HG03469 (cell line): ENCODE measurements around the gene ELANE.
"Not testable (repeated sequence)": the region's sequence is repeated elsewhere in the genome, so short reads cannot be mapped to it uniquely, and the experiment has no call there.

ENCODE experiments used
- ATAC-seq: cut with Tn5 transposase; IDR thresholded peaks from one replicate; pipeline ENCODE4 v1.9.1; 2021; ENCODE audit warnings: mild to moderate bottlenecking, moderate library complexity, moderate number of reproducible peaks; ENCODE audit not compliant: unreplicated experiment

Gene ELANE

DNA sequence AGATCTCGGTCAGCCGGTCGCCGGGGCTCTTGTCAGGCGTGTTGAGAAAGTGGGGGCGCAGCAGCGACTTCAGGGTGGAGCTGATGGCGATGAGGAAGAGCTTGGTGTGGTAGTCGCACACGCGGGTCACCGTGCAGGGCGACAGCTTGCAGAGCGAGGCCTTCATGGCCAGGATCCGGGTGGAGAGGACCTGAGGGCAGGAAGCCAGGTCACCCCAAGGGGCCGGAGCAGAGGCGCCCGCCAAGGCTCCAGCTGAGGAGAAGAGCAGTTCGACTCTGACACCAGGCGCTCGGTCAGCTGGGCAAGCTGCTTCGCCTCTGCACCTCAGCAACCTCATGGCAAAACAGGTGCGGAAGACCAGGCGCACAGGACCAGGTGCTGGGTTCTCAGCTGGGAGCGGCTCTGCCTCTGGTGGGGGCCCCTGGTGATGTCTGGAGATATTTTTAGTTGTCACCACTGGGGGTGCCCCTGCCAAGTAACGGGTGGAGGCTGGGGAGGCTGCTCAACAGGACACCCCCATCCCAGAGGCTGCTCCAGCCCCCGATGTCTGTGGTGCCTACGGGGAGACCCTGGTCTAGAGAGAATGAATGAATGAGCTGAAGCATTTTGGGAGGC is 23.3 kb downstream of the ELANE start:
- no peak for ATAC-seq

DNA sequence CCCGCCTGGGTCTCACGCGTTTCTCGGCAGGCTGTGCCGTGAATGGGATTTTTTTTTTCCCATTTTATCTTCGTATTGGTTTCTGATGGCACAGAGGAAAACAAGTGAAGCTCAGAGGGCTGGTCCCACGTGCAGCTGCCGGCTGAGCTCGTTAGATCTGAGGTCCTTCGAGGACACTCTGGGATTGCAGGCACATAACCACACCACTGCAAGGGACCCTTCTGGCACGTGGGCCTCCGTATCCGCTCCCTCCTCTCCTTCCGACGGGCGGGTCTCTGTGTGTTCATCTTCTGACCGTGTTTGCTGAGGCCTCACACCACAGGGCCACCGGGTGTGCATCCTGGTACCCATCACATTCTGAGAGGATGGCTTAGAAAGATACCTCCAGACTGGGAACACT is 24.0 kb downstream of the ELANE start:
- ATAC-seq, result no peak

DNA sequence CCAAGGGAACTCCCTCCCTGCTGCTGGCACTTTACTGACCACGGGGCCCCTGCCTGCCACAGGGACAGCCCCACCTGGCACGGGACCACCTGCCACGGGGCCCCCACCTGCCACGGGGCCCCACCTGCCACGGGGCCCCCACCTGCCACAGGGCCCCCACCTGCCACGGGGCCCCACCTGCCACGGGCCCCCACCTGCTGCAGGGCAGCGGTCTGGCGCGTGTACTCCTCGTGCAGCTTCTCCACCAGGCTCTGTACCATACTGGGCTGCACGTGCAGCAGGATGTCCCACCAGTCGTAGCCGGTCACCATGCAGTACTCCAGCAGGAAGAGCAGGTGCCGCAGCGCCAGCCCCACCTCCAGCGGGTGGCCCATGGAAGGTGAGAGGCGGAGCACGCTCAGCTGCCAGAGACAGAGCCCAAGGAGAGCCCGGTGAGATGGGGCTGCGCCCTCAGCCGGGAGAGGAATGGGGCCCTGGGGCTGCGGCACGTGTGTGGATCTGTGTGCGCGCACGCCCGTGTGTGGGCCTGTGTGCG is 24.7 kb downstream of the ELANE start:
- no peak for ATAC-seq

DNA sequence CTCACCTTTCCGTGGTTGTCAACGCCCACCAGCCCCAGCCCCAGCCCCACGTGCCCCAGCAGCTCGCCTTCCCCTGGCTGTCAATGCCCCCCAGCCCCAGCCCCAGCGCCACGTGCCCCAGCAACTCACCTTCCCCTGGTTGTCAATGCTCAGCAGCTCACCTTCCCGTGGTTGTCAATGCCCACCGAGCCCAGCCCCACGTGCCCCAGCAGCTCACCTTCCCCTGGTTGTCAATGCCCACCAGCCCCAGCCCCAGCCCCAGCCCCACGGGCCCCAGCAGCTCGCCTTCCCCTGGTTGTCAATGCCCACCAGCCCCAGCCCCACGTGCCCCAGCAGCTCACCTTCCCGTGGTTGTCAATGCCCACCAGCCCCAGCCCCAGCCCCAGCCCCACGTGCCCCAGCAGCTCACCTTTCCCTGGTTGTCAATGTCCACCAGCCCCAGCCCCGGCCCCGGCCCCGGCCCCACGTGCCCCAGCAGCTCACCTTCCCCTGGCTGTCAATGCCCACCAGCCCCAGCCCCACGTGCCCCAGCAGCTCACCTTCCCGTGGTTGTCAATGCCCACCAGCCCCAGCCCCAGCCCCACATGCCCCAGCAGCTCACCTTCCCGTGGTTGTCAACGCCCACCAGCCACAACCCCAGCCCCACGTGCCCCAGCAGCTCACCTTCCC is 26.0 kb downstream of the ELANE start:
- not testable (repeated sequence) for ATAC-seq

DNA sequence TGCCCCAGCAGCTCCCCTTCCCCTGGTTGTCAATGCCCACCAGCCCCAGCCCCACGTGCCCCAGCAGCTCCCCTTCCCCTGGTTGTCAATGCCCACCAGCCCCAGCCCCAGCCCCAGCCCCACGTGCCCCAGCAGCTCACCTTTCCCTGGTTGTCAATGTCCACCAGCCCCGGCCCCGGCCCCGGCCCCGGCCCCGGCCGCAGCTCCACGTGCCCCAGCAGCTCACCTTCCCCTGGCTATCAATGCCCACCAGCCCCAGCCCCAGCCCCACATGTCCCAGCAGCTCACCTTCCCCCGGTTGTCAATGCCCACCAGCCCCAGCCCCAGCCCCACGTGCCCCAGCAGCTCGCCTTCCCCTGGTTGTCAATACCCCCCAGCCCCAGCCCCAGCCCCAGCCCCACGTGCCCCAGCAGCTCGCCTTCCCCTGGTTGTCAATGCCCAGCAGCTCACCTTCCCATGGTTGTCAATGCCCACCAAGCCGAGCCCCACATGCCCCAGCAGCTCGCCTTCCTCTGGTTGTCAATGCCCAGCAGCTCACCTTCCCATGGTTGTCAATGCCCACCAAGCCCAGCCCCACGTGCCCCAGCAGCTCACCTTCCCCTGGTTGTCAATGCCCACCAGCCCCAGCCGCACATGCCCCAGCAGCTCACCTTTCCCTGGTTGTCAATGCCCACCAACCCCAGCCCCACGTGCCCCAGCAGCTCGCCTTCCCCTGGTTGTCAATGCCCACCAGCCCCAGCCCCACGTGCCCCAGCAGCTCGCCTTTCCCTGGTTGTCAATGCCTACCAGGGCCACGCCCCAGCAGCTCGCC is 26.9 kb downstream of the ELANE start:
- ATAC-seq, result not testable (repeated sequence)

DNA sequence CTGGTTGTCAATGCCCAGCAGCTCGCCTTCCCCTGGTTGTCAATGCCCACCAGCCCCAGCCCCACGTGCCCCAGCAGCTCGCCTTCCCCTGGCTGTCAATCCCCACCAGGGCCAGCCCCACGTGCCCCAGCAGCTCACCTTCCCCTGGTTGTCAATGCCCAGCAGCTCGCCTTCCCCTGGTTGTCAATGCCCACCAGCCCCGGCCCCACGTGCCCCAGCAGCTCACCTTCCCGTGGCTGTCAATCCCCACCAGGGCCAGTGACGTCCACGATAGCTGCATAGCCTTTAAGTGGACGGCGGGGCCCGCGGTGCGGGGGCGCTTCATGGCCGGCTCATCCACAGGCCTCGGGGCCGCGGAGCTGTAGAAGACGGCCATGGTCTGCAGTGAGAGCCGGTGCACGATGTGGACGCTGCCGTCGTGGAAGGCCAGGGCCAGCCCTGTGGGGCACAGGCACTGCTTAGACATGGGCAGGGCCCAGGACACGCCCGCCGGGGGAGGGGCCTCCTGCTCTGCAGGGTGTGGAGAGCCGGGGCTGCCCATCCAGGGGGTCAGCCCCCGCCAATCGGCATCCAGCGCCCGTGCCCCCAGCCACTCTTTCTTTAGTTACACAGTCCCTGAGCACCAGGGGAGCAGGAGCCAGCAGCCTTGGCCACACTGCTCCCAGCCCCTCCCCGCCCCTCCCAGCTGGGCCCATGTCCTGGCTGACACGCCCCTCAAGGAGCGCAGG is 27.8 kb downstream of the ELANE start:
- ATAC-seq, result no peak

DNA sequence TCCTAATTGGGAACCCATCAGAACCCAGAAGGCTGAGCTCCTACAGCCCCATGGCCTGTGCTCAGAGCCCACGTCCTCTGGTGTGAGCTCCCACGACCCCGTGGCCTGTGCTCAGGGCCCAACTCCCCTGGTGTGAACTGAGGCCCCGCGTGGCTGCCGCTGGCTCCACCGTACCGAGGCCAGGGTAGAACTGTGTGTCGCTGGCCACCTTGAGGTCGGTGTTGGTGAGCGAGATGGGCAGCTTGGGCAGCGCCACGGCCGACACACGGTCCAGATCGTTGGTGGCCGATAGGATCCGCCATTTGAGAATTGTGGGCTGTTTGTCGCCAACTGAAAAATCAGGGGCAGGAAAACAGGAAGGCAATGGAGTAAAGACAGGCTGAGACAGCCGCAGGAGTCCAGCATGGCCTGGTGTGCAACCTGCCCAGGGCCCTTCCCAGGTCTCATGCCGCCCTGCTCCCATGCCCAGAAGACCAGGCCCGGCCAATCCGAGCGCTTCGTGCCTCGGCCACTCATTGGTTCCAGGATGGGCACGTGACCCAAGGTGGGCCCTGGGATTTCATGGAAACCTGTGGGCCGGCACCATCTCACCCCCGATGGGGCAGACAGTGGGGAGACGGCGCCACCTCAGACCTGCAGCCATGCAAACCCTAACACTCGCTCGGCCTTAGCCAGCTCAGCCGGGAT is 29.4 kb downstream of the ELANE start:
- no peak for ATAC-seq

DNA sequence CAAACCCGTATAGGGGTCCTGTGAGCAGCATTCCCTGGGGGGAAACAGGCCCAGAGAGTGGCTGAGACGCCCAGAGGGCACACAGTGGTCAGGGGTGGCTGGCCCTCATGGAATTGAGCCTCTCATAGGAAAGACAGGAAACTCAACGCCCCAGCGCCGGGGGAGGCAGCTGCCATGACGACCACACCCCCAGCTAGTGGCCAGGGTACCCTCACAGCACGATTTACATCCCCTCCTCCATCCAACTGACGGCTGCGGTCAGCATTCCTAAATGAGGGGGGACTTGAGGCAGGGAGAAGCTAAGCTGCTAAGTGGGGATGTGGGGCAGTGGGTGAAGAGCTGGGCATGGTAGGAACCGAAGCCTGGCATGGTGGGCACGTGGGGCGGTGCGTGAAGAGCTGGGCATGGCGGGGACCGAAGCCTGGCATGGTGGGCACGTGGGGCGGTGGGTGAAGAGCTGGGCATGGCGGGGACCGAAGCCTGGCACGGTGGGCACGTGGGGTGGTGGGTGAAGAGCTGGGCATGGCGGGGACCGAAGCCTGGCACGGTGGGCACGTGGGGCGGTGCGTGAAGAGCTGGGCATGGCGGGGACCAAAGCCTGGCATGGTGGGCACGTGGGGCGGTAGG is 30.9 kb downstream of the ELANE start:
- ATAC-seq, result no peak

DNA sequence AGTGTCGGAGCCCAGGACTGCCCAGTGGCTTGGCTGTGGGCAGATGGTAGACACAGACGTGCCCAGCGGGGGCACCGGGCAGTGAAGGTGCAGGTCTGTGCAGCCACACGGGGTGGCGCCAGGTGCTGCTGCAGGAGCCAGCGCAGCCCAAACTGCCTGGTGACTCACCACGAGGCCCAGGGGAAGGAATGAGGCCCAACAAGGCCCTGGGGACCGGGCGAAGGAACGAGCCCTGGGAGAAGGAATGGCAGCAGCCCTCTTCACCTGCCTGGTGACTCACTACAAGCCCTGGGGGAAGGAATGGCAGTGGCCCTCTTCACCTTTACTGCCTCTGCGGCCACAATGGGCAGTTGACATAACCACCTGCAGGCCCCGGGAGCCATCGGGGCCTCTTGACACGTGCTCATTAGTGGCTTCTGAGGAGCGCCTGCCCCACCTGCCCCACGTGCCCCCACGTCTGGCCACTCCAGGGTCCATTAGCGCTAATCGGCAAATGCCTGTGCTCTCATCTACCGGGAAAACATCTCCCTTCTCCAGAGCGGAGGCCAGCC is 31.6 kb downstream of the ELANE start:
- ATAC-seq, result no peak

DNA sequence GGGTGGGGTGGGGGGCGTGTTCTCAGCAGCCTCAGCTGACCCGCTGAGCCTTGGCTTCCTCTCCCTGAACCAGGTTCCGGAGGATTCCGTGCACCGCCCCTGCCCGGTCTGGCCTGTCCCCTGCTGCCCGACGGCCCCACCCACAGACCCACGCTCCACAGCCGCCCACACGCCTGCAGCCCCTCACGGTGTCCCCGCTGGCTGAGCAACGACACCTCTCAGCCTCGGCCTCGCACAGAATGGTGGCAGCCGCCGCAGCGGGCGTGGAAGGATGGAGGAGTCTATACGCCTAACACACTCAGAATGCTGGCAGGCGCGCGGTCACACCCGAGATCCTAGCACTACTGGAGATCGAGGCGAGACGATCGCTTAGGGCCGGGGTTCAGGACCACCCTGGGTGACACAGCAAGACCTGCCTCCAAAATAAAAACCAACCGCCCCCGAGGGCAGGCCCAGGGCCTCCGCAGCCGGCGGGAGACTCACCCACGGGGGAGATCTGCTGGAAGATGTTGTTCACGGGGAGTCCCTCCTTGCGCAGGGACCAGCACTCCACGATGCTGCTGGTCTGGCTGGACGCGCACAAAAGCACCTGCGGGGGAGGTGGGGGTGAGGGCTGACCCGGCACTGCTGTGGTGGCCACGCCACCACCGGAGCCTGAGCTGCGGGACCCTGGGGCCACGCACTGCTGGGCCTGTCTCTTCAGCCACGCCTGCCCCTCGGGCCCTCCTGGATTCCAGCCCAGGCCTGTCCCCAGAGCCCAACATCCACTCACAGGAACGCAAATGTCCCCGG is 32.5 kb downstream of the ELANE start:
- ATAC-seq, result no peak

DNA sequence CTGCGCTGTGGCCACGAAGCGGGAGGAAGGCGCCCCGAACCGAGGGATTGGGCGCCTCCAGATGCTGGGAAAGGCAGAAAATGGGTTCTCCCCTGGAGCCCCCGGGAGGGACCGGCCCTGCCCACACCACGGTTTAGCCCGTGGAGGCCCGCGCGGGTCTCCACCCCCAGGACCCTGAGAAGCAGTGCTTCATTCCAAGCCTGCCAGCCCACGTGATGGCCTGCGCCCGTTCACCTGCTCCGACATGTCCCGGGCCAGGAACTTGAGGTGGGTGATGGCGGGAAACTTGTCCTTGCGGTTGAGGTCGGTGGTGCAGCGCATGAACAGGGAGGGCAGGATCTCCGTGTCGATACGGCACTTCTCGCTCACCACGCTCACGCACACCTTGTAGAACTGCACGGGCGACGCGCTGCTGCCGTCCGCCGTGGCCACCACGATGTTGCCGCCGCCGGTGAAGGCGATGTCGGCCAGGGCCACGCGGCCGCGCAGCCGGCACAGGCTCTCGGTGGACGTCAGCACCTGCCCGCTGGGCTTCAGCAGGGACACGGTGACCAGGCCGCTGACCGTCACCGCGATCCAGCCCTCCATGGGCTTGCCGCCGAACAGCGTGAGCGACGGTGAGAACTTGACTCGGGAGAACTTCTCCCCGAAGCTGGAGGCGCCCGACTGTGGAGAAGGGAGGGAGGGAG is 33.6 kb downstream of the ELANE start:
- ATAC-seq, result no peak

DNA sequence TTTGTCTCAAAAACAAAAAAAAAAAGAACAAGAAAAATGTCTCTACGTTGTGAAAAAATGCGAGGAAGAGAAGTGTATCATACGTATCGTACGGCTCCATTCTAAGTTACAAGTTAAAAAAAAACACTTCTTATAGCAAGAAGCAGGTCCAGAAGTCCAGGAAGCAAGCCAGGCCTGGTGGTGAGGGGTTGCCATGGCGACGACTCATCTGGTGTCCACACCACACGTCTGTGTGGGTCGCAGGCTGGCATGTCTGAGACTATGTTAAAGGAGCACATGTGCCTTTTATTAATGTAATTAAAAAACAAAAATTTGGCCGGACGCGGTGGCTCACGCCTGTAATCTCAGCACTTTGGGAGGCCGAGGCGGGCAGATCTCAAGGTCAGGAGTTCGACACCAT is 35.0 kb downstream of the ELANE start:
- ATAC-seq, result no peak

DNA sequence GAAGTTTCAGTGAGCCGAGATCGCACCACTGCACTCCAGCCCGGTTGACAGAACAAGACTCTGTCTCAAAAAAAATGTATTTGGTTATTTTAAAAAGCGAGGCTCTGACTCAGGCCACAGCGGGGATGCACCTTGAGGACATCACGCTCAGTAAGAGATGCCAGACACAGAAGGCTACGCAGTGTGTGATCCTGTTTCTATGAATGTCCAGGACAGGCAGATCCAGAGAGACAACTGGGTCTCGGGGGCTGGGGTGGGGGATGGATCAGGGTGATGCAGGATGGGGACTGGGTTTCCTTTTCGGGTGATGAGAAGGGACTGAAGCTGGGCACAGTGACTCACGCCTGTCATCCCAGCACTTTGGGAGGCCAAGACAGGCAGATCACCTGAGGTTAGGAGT is 35.5 kb downstream of the ELANE start:
- ATAC-seq, result no peak

DNA sequence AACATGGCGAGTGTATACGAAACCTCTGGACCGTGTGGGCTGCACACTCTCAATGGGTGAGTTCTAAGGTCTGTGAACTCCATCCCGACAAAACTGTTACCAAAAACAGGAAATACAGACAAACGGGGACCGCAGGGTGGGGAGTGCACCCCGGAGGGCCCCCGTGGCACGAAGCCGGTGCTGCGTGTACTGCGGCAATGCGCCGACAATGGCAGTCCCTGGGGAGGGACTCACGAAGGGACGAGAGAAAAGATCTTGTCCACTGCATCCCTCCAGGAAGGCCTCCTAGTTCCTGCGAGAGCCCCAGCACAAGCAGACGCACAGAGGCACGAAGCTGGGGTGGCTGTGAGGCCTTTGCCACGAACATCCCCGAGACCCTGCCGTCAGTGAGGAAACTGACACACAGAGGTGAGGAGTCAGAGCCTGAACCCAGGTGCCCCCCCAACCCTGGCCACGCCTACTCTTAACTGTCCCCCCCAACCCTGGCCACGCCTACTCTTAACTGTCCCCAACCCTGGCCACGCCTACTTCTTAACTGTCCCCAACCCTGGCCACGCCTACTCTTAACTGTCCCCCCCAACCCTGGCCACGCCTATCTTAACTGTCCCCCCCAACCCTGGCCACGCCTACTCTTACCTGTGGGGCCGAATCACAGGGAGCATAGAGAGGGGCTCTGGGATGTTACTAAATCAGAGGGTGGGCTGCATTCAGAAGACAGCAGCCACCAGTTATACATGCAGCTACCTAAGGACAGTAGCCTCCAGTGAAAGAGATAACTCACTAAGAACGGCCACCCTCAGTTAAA is 36.7 kb downstream of the ELANE start:
- ATAC-seq, result no peak

DNA sequence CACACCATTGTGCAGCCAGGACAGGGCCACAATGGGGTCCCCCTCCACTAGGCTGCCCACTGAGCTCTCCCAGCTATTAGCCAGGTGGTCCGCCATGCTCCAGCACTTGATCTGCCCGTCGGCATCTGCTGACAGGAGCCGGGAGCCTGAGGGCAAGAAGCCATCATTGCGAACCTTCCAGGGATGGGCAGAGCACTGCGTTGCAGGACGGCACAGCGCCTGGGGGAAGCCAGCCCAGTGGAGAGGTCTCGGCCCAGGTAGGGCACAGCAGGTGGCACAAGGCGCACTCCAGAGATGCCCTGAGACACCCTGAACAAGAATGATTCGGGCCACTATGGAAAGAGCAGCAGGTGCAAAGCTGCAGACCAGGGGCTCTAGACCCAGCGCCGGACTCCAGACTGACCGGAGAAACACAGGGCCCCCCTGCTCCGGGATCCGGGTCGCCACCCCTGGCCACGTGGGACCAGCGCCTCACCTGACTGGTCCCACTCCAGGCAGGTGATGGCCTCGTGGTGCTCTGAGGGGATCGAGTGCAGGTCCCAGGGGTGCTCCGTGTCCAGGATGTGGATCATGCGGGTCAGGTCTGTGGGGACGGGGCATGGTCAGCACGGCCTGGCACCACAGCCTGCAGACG is 37.7 kb downstream of the ELANE start:
- ATAC-seq, result no peak

DNA sequence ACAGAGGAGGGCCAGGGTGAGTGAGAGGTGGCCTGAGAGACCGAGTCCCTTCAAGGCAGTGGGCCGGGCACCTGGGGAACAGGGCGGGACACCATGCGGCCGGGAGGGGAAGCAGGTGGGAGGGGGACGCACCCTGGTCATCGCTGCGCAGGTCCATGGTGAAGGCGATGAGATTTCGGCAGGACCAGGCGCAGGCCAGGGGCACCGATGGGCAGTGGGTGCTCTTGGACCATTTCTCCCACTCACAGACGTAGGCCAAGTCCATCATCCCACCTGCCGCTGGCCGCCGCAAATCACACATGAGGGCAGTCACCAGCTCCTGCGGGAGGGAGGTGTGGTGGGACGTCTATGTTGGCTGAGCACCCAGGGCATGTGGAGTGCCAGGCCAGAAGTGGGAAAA is 38.7 kb downstream of the ELANE start:
- no peak for ATAC-seq
